ENCODE results near the gene TOMM70. TPM values are rescaled to one million over a fixed set of nuclear protein-coding genes. Genes with fewer than 3 reads are reported as not detected.
"Not testable (repeated sequence)": the region's sequence is repeated elsewhere in the genome, so short reads cannot be mapped to it uniquely, and the experiment has no call there.

Gene TOMM70
- total and polyA plus RNA-seq, 4 donors, result 17.1 to 33.9 (median 24.9) TPM

GRCh38 chr3:100361897-100362296 is 39.0 kb downstream of the TOMM70 start:
- 12 to 13% methylated on average over 1 of the region's 1 CpG for WGBS, 2 donors
- peaks cover 2 to 3% of the 10 kb centered on the region in 2 donors for H3K36me3 ChIP-seq (ENCODE audit: control insufficient read depth in 1 of 2, insufficient read depth in 2 of 2, low read length in 1 of 2)

GRCh38 chr3:100360757-100361496 is 40.0 kb downstream of the TOMM70 start:
- Histone ChIP-seq H3K36me3 (ENCODE audit: control insufficient read depth in 1 of 2, insufficient read depth in 2 of 2, low read length in 1 of 2) (peaks cover under 1 to 3% of the 10 kb centered on the region in 2 donors), H3K27ac (ENCODE audit: low read depth in 1 of 2, low read length in 2 of 2) (no peak overlapping the region), H3K4me3 (ENCODE audit: low read length in 2 of 2) (no peak overlapping the region), H3K4me1 (ENCODE audit: control insufficient read depth in 1 of 2, insufficient read depth in 2 of 2, low read length in 2 of 2) (no peaks in the 10 kb centered on the region), H3K27me3 (ENCODE audit: control insufficient read depth in 1 of 2, insufficient read depth in 2 of 2, low read length in 1 of 2) (no peaks in the 10 kb centered on the region), H3K9me3 (ENCODE audit: control insufficient read depth, low read length) (peaks cover 3% of the 10 kb centered on the region)
- DNase-seq (no peak), ATAC-seq (ENCODE audit: low FRiP score) (no peak)
- WGBS, 2 donors, result 97 to 99% methylated on average over 4 of the region's 4 CpGs
- intact Hi-C loops (cut with DNase I), result no loop called here

More at GRCh38 chr3:100361897-100362296, 39.0 kb downstream of the TOMM70 start:
- DNase-seq (no peak), ATAC-seq (ENCODE audit: low FRiP score) (no peak)
- Histone ChIP-seq H3K9me3 (ENCODE audit: control insufficient read depth, low read length) (peaks cover 3% of the 10 kb centered on the region), H3K4me3 (ENCODE audit: low read length in 2 of 2) (no peak overlapping the region), H3K27ac (ENCODE audit: low read depth in 1 of 2, low read length in 2 of 2) (no peak overlapping the region), H3K4me1 (ENCODE audit: control insufficient read depth in 1 of 2, insufficient read depth in 2 of 2, low read length in 2 of 2) (no peaks in the 10 kb centered on the region), H3K27me3 (ENCODE audit: control insufficient read depth in 1 of 2, insufficient read depth in 2 of 2, low read length in 1 of 2) (no peaks in the 10 kb centered on the region)
- intact Hi-C loops (cut with DNase I), result no loop called here

- H3K4me3 ChIP-seq (ENCODE audit: low read length in 2 of 2), result no peak overlapping the region
- H3K4me1 ChIP-seq (ENCODE audit: control insufficient read depth in 1 of 2, insufficient read depth in 2 of 2, low read length in 2 of 2), result no peaks in the 10 kb centered on the region
- ATAC-seq (ENCODE audit: low FRiP score) (no peak), DNase-seq (no peak)
- H3K27me3 ChIP-seq (ENCODE audit: control insufficient read depth in 1 of 2, insufficient read depth in 2 of 2, low read length in 1 of 2), result no peaks in the 10 kb centered on the region
- H3K36me3 ChIP-seq (ENCODE audit: control insufficient read depth in 1 of 2, insufficient read depth in 2 of 2, low read length in 1 of 2), result peaks cover 1 to 14% of the 10 kb centered on the region in 2 donors
- intact Hi-C loops (cut with DNase I), result no loop called here
- WGBS, 2 donors, result 90 to 93% methylated on average over 3 of the region's 3 CpGs
- H3K9me3 ChIP-seq (ENCODE audit: control insufficient read depth, low read length), result peaks cover 3% of the 10 kb centered on the region
- H3K27ac ChIP-seq (ENCODE audit: low read depth in 1 of 2, low read length in 2 of 2), result no peak overlapping the region
These were observed 41.9 kb downstream of the TOMM70 start for GRCh38 chr3:100359035-100359434.

GRCh38 chr3:100358413-100358812 is 42.5 kb downstream of the TOMM70 start:
- Histone ChIP-seq H3K4me1 (ENCODE audit: control insufficient read depth in 1 of 2, insufficient read depth in 2 of 2, low read length in 2 of 2) (no peaks in the 10 kb centered on the region), H3K27ac (ENCODE audit: low read depth in 1 of 2, low read length in 2 of 2) (no peak overlapping the region), H3K36me3 (ENCODE audit: control insufficient read depth in 1 of 2, insufficient read depth in 2 of 2, low read length in 1 of 2) (peaks cover 1 to 14% of the 10 kb centered on the region in 2 donors), H3K4me3 (ENCODE audit: low read length in 2 of 2) (no peak overlapping the region), H3K27me3 (ENCODE audit: control insufficient read depth in 1 of 2, insufficient read depth in 2 of 2, low read length in 1 of 2) (no peaks in the 10 kb centered on the region), H3K9me3 (ENCODE audit: control insufficient read depth, low read length) (peaks cover 3% of the 10 kb centered on the region)
- no peak for DNase-seq
- 94 to 95% methylated on average over 2 of the region's 2 CpGs for WGBS, 2 donors
- ATAC-seq (ENCODE audit: low FRiP score), result no peak
- intact Hi-C loops (cut with DNase I), result no loop called here

GRCh38 chr3:100354850-100355249 is 46.0 kb downstream of the TOMM70 start:
- Histone ChIP-seq H3K4me1 (ENCODE audit: control insufficient read depth in 1 of 2, insufficient read depth in 2 of 2, low read length in 2 of 2) (no peaks in the 10 kb centered on the region), H3K4me3 (ENCODE audit: low read length in 2 of 2) (no peak overlapping the region), H3K36me3 (ENCODE audit: control insufficient read depth in 1 of 2, insufficient read depth in 2 of 2, low read length in 1 of 2) (peaks cover 10 to 18% of the 10 kb centered on the region in 2 donors), H3K27ac (ENCODE audit: low read depth in 1 of 2, low read length in 2 of 2) (no peak overlapping the region), H3K27me3 (ENCODE audit: control insufficient read depth in 1 of 2, insufficient read depth in 2 of 2, low read length in 1 of 2) (no peaks in the 10 kb centered on the region), H3K9me3 (ENCODE audit: control insufficient read depth, low read length) (peaks cover 1% of the 10 kb centered on the region)
- ATAC-seq (ENCODE audit: low FRiP score) (no peak), DNase-seq (no peak)
- intact Hi-C loops (cut with DNase I), result no loop called here
- 81 to 93% methylated on average over 3 of the region's 3 CpGs for WGBS, 2 donors

GRCh38 chr3:100352296-100353231 is 48.3 kb downstream of the TOMM70 start:
- H3K4me3 ChIP-seq (ENCODE audit: low read length in 2 of 2), result no peak overlapping the region
- H3K27ac ChIP-seq (ENCODE audit: low read depth in 1 of 2, low read length in 2 of 2), result no peak overlapping the region
- no peak for ATAC-seq (ENCODE audit: low FRiP score)
- H3K9me3 ChIP-seq (ENCODE audit: control insufficient read depth, low read length), result peaks cover 1% of the 10 kb centered on the region
- 95 to 97% methylated on average over 10 of the region's 10 CpGs for WGBS, 2 donors
- peaks cover 10 to 23% of the 10 kb centered on the region in 2 donors for H3K36me3 ChIP-seq (ENCODE audit: control insufficient read depth in 1 of 2, insufficient read depth in 2 of 2, low read length in 1 of 2)
- intact Hi-C loops (cut with DNase I), result no loop called here
- H3K27me3 ChIP-seq (ENCODE audit: control insufficient read depth in 1 of 2, insufficient read depth in 2 of 2, low read length in 1 of 2), result no peaks in the 10 kb centered on the region
- DNase-seq, result no peak
- H3K4me1 ChIP-seq (ENCODE audit: control insufficient read depth in 1 of 2, insufficient read depth in 2 of 2, low read length in 2 of 2), result no peaks in the 10 kb centered on the region

- H3K27me3 ChIP-seq (ENCODE audit: control insufficient read depth in 1 of 2, insufficient read depth in 2 of 2, low read length in 1 of 2); H3K4me3 ChIP-seq (ENCODE audit: low read length in 2 of 2); H3K4me1 ChIP-seq (ENCODE audit: control insufficient read depth in 1 of 2, insufficient read depth in 2 of 2, low read length in 2 of 2); DNase-seq; H3K27ac ChIP-seq (ENCODE audit: low read depth in 1 of 2, low read length in 2 of 2); ATAC-seq (ENCODE audit: low FRiP score); H3K9me3 ChIP-seq (ENCODE audit: control insufficient read depth, low read length); intact Hi-C loops (cut with DNase I): not testable (repeated sequence)
- WGBS, 2 donors, result 100% methylated on average over 2 of the region's 2 CpGs; no CpG with 5 or more reads in 1 of the 2 donors
- H3K36me3 ChIP-seq (ENCODE audit: control insufficient read depth in 1 of 2, insufficient read depth in 2 of 2, low read length in 1 of 2), result peaks cover 10 to 23% of the 10 kb centered on the region in 2 donors
These were observed 49.1 kb downstream of the TOMM70 start for GRCh38 chr3:100351770-100352169.

- Histone ChIP-seq H3K36me3 (ENCODE audit: control insufficient read depth in 1 of 2, insufficient read depth in 2 of 2, low read length in 1 of 2) (peaks cover 11 to 12% of the 10 kb centered on the region in 2 donors), H3K4me1 (ENCODE audit: control insufficient read depth in 1 of 2, insufficient read depth in 2 of 2, low read length in 2 of 2) (no peaks in the 10 kb centered on the region), H3K27ac (ENCODE audit: low read depth in 1 of 2, low read length in 2 of 2) (no peak overlapping the region), H3K4me3 (ENCODE audit: low read length in 2 of 2) (no peak overlapping the region), H3K27me3 (ENCODE audit: control insufficient read depth in 1 of 2, insufficient read depth in 2 of 2, low read length in 1 of 2) (no peaks in the 10 kb centered on the region), H3K9me3 (ENCODE audit: control insufficient read depth, low read length) (peaks cover 1% of the 10 kb centered on the region)
- DNase-seq (no peak), ATAC-seq (ENCODE audit: low FRiP score) (no peak)
- WGBS, 2 donors, result 88 to 93% methylated on average over 5 of the region's 5 CpGs
- intact Hi-C loops (cut with DNase I), result no loop called here
These were observed 52.2 kb downstream of the TOMM70 start for GRCh38 chr3:100348727-100349126.

Data from aorta (tissue), 5 donors.